ENCODE measurements around the gene OTUD7B.

- no peak for TF ChIP-seq POLR2A (IDR thresholded peaks at IDR 0.05)
- TF ChIP-seq, protein P1, sequence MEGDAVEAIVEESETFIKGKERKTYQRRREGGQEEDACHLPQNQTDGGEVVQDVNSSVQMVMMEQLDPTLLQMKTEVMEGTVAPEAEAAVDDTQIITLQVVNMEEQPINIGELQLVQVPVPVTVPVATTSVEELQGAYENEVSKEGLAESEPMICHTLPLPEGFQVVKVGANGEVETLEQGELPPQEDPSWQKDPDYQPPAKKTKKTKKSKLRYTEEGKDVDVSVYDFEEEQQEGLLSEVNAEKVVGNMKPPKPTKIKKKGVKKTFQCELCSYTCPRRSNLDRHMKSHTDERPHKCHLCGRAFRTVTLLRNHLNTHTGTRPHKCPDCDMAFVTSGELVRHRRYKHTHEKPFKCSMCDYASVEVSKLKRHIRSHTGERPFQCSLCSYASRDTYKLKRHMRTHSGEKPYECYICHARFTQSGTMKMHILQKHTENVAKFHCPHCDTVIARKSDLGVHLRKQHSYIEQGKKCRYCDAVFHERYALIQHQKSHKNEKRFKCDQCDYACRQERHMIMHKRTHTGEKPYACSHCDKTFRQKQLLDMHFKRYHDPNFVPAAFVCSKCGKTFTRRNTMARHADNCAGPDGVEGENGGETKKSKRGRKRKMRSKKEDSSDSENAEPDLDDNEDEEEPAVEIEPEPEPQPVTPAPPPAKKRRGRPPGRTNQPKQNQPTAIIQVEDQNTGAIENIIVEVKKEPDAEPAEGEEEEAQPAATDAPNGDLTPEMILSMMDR (IDR thresholded peaks at IDR 0.05), result no peak
Observed at GRCh38 chr1:149888999-149889289, 121.6 kb downstream of the OTUD7B start.

All from adrenal gland (tissue), 5 donors.